Astrocyte (in vitro differentiated cells and primary cell): Measurements from ENCODE around the gene FUOM.

Source experiments
- EZH2 ChIP-seq: IDR thresholded peaks from 2 replicates; pipeline ENCODE4 v1.6.1; 2012; ENCODE audit warnings: mild to moderate bottlenecking, low read length, inconsistent platforms; ENCODE audit not compliant: insufficient read depth
- TF ChIP-seq, protein P1 (sequence below): IDR thresholded peaks from 2 replicates; pipeline ENCODE4 v1.5.1; 2011; ENCODE audit warnings: low read depth, mild to moderate bottlenecking, inconsistent platforms, low read length, moderate library complexity; ENCODE audit not compliant: insufficient read depth

DNA sequence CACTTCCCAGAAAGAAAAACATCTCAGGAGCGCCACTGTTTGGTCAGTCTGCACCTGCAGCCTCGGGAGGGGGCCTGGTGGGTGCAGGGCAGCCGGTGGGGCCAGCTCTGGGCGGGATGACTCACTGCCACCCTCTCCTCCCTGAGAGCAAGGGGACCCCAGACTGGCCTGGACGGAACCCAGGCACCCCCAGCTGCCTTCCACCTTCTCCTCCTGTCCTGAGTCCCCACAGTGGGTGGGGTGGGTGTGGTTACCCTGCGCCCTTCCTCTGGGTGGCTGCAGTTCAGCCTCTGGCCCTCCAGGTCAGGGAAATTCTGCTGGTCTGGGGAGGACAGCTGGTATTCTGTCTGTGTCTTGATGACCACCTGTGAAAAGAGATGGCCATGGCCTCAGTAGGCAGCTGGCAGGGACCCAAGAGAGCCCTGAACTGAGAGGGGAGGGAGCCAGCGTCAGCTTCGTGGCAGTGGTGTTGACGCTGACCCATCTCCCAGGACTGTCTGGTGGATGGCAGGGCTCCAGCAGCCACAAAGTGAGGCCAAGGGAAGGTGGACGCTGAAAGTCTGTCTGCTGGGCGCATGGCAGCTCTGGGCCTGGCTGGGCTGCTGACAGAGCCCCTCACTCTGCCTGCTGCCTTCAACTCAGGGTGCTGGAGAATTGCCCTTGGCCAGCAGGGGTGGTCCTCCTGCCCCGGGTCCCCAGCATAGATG lies 30.0 kb downstream of the FUOM start:
- TF ChIP-seq, protein P1, sequence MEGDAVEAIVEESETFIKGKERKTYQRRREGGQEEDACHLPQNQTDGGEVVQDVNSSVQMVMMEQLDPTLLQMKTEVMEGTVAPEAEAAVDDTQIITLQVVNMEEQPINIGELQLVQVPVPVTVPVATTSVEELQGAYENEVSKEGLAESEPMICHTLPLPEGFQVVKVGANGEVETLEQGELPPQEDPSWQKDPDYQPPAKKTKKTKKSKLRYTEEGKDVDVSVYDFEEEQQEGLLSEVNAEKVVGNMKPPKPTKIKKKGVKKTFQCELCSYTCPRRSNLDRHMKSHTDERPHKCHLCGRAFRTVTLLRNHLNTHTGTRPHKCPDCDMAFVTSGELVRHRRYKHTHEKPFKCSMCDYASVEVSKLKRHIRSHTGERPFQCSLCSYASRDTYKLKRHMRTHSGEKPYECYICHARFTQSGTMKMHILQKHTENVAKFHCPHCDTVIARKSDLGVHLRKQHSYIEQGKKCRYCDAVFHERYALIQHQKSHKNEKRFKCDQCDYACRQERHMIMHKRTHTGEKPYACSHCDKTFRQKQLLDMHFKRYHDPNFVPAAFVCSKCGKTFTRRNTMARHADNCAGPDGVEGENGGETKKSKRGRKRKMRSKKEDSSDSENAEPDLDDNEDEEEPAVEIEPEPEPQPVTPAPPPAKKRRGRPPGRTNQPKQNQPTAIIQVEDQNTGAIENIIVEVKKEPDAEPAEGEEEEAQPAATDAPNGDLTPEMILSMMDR, result no peak
- no peak for TF ChIP-seq EZH2
